Tibial artery (tissue), 4 donors: ENCODE data around the gene SUB1.
A peak's percentile ranks its signal among the peaks of the same experiment; 100 is the strongest.

Experiments
- DNase-seq, 2 donors: peaks; one replicate each; pipeline ENCODE4 v3.0.0-alpha.2; 2019
- H3K27ac ChIP-seq, 2 donors: fragments of 200-600 bp; sonication (generic) in 1 of 2; 1 replicate in 1 of 2; 2 replicates in 1 of 2; pipeline ENCODE4 v1.5.1; 2018 to 2019; ENCODE audit warnings: mild to moderate bottlenecking in 1 of 2
- H3K27me3 ChIP-seq, 2 donors: fragments of 200-600 bp; sonication (generic) in 1 of 2; one replicate each; pipeline versions ENCODE4 v1.5.1 to v1.6.0; 2016 to 2019
- H3K36me3 ChIP-seq, 3 donors: fragments of 200-600 bp; sonication (generic) in 2 of 3; one replicate each; pipeline ENCODE4 v1.5.1; 2016 to 2019; ENCODE audit warnings: mild to moderate bottlenecking in 2 of 3
- H3K4me1 ChIP-seq, 4 donors: fragments of 200-600 bp; sonication (generic) in 2 of 4; 1 replicate in 3 of 4; 2 replicates in 1 of 4; pipeline ENCODE4 v1.5.1; 2016 to 2019
- H3K4me3 ChIP-seq, 2 donors: fragments of 200-600 bp; sonication (generic) in 1 of 2; 1 replicate in 1 of 2; 2 replicates in 1 of 2; pipeline ENCODE4 v1.5.1; 2018 to 2019; ENCODE audit warnings: mild to moderate bottlenecking in 2 of 2
- H3K9me3 ChIP-seq, 3 donors: fragments of 200-600 bp; sonication (generic) in 1 of 3; one replicate each; pipeline ENCODE4 v1.5.1; 2016 to 2019
- intact Hi-C: fragments of 100-400 bp; cut with DNase I; formaldehyde crosslinking; loops from one replicate; pipeline ENCODE4 v1.15.0; 2023; ENCODE audit warnings: low total_unique reads
- TF ChIP-seq, protein P1 (sequence below), 2 experiments: fragments of 200-600 bp in 1 of 2; fragments of 450-650 bp in 1 of 2; IDR thresholded peaks; one replicate each; pipeline ENCODE4 v1.5.1; 2017 to 2019; ENCODE audit warnings: antibody characterized with exemption in 2 of 2, mild to moderate bottlenecking in 1 of 2, moderate library complexity in 1 of 2

The SUB1 gene

DNA sequence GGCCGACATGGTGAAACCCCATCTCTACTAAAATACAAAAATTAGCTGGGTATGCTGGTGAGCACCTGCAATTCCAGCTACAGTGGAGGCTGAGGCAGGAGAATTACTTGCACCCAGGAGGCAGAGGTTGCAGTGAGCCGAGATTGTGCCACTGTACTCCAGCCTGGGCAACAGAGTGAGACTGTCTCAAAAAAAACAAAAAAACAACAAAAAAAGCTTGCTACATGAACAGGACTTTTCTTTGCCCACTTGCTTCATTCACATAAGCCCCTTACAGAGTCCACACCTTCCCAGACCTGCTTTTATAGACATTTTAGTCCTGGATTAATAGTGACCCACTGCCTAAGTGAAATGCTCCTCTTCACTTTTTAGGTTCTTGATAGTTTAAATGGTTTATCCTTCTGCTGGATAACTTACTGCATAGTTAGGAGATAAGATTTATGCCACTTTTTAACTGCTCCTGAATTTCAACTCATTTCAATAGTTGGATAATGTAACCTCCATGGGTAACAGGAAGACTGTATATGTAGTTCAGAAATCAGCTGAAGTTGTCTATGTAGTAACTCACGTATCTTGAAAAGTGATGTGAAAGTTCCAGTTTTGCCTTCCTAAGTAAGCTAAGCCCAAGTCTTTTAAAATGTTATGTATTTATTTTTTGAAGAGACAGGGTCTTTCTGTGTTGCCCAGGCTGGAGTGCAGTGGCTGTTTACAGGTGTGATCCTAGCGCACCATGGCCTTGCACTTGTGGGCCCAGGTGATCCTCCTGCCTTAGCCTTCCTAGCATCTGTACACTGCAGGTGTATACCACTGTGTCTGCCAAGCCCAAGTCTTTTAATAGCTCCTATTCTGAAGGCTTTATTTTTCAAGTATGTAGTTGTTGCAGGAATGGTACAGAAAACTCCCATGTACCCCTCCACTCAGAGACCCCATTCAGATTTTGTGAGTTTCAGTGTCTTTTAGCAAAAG is 19.7 kb downstream of the SUB1 start:
- Histone ChIP-seq H3K27ac (peak overlapping the region in 1 of 2 donors; percentile 1), H3K4me1 (peaks cover 0 to 44% (median 8%) of the 10 kb centered on the region in 4 donors), H3K36me3 (peaks cover 0 to 29% (median 19%) of the 10 kb centered on the region in 3 donors), H3K27me3 (no peaks in the 10 kb centered on the region), H3K9me3 (no peaks in the 10 kb centered on the region), H3K4me3 (no peak overlapping the region)
- TF ChIP-seq, protein P1, sequence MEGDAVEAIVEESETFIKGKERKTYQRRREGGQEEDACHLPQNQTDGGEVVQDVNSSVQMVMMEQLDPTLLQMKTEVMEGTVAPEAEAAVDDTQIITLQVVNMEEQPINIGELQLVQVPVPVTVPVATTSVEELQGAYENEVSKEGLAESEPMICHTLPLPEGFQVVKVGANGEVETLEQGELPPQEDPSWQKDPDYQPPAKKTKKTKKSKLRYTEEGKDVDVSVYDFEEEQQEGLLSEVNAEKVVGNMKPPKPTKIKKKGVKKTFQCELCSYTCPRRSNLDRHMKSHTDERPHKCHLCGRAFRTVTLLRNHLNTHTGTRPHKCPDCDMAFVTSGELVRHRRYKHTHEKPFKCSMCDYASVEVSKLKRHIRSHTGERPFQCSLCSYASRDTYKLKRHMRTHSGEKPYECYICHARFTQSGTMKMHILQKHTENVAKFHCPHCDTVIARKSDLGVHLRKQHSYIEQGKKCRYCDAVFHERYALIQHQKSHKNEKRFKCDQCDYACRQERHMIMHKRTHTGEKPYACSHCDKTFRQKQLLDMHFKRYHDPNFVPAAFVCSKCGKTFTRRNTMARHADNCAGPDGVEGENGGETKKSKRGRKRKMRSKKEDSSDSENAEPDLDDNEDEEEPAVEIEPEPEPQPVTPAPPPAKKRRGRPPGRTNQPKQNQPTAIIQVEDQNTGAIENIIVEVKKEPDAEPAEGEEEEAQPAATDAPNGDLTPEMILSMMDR (IDR thresholded peaks at IDR 0.05), result no peak
- intact Hi-C loops, result no loop called here
- DNase-seq, result no peak

- peaks cover 0 to 37% (median 4%) of the 10 kb centered on the region in 4 donors for H3K4me1 ChIP-seq
- peaks cover 0 to 22% (median 19%) of the 10 kb centered on the region in 3 donors for H3K36me3 ChIP-seq
- H3K27ac ChIP-seq, result peak overlapping the region in 1 of 2 donors; percentile 1
- no peak for DNase-seq
- TF ChIP-seq, protein P1 (IDR thresholded peaks at IDR 0.05), result no peak
- H3K27me3 ChIP-seq, result no peaks in the 10 kb centered on the region
- H3K9me3 ChIP-seq, result no peaks in the 10 kb centered on the region
- no peak overlapping the region for H3K4me3 ChIP-seq
- intact Hi-C loops, result no loop called here
Measured at GRCh38 chr5:32605766-32606152, 20.4 kb downstream of the SUB1 start.

- Histone ChIP-seq H3K9me3 (no peaks in the 10 kb centered on the region), H3K4me1 (peaks cover 0 to 29% (median 10%) of the 10 kb centered on the region in 4 donors), H3K4me3 (no peak overlapping the region), H3K27ac (peak overlapping the region in 1 of 2 donors; percentile 16), H3K27me3 (no peaks in the 10 kb centered on the region), H3K36me3 (peaks cover 0 to under 1% (median 0%) of the 10 kb centered on the region in 3 donors)
- no peak for DNase-seq
- TF ChIP-seq, protein P1 (IDR thresholded peaks at IDR 0.05), result no peak
- intact Hi-C loops, result no loop called here
Measured at GRCh38 chr5:32612134-32612888, 27.0 kb downstream of the SUB1 start.

DNA sequence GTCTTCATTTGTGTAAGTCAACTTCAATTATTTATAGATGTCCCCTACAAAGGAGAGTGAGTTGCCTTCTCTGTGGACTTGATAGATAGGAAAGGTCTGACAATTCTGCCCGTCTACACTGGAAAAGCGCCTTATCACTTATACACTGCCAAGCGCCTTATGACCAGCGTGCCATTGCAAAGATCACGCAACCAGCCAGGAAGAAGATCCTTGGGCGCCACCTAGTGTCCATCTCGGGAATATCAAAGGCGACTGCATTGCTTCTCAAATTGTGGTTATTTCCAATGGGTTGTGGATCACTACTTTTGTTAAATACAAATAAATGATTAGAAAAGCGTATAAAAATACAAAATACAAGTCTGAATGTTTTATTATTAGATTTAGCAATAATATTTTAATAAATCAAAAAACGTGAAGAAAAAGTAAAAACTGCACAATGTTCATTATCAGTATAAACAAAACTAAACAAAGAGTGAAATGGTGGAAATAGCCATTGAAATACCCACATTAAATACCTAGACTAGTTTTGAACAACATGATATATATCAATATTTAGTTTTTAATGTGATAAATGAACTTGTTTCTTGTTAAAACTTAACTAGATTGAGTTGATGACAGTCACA is 27.8 kb downstream of the SUB1 start:
- H3K4me3 ChIP-seq, result no peak overlapping the region
- peaks cover 0 to 28% (median 10%) of the 10 kb centered on the region in 4 donors for H3K4me1 ChIP-seq
- TF ChIP-seq, protein P1 (IDR thresholded peaks at IDR 0.05), result peak; percentile 86 to 91
- H3K36me3 ChIP-seq, result no peaks in the 10 kb centered on the region
- peak; percentile 86 to 87 for DNase-seq
- H3K27me3 ChIP-seq, result no peaks in the 10 kb centered on the region
- intact Hi-C loops, result no loop called here
- peak overlapping the region in 1 of 2 donors; percentile 16 for H3K27ac ChIP-seq
- H3K9me3 ChIP-seq, result no peaks in the 10 kb centered on the region

- Histone ChIP-seq H3K27ac (no peak overlapping the region), H3K9me3 (no peaks in the 10 kb centered on the region), H3K27me3 (no peaks in the 10 kb centered on the region), H3K4me3 (no peak overlapping the region), H3K4me1 (peaks cover 0 to 14% (median 9%) of the 10 kb centered on the region in 4 donors), H3K36me3 (no peaks in the 10 kb centered on the region)
- TF ChIP-seq, protein P1 (IDR thresholded peaks at IDR 0.05), result no peak
- intact Hi-C loops, result no loop called here
- DNase-seq, result no peak
Measured at GRCh38 chr5:32615236-32615635, 29.9 kb downstream of the SUB1 start.
